Measurements from ENCODE around the gene NUBP2. TPM values are rescaled to one million over a fixed set of nuclear protein-coding genes. Genes with fewer than 3 reads are reported as not detected.

The NUBP2 gene
- total RNA-seq, 1 experiment from 2014 or later, result 123 TPM

DNA sequence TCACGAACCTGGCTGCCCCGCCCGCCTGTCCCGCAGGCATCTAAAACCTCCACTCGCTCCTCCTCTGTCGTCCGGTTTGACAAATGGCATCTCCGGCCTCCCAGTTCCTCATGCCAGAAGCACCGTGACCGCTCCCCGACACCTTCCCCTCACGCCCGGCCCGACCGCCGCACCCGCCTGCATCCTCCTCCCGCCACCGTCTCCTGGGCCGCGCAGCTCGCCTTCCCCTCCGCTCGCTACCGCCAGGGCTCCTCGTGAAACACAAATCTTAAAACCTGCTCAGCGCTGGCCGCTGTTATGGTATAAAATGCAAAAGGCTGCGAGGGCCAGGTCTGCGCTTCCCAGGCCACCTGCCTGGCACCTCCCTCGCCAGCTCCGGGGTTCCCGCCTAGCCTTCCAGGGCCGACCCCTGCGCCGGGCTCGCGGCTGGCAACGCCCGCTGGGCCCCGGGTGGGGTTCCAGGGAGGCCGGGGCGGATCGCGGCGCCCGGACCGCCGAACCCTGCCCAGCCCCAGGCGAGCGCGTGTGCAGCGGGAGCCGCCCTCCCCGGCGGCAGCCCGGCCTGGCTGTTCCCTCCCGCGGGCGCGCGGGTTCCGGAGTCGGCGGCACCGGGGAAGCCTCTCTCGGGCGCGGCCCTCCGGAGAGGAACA, 877 bp upstream of the NUBP2 start:
- no peak for DNase-seq (ENCODE audit: low read depth)

DNA sequence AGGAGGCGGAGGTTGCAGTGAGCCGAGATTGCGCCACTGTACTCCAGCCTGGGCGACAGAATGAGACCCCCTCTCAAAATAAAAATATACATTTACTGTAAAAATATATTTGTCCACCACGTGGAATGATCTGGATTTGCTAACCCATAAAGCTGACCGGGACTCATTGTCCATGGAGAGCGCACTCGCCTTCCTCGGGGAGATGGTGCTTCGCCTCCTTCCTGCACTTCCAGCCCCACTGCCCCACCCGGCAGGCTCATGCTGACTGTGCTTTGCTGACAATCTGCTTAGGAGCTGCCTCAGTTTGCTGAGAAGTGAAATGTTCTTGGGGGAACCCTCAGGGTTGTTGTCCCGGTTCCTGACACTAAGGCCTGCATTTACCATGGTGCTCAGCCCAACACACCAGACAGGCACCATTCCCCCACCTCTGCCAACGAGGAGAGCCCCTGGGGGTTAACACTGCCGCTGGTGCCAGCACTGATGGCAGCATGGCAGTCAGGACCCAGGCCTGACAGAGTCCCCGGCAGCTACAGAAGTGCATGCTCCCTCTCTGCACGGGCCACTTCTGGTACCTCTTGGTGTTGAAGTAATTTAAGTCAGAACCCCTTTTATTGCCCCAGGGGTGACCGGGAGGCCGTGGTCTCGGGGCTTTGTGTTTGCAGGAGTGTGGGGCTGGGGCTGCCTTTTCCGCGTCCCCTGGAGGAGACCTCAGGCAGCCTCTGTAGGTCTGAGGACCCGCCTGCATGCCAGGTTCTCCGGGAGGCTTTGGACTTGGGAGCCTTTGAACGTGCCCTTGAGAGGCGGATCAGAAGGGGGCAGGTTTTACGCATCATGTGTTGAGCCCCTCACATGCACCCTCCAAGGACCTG, 2.5 kb downstream of the NUBP2 start:
- no peak for DNase-seq (ENCODE audit: low read depth)

DNA sequence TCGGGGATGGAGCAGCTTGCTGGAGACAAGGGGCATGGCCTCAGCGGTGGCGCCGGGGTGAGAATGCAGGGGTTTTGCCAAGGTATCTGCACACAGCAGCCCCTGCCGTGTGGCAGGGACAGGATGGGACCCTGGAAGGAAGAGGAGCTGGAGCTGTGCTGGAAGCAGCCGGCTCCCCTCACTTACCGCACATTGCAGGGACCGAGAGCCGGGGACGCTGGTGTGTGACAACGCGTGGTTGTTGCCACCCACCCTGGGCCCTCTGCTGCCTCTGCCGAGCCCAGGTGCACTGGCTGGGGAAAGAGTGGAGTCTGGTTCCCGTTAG, 3.0 kb downstream of the NUBP2 start:
- no peak for DNase-seq (ENCODE audit: low read depth)

DNA sequence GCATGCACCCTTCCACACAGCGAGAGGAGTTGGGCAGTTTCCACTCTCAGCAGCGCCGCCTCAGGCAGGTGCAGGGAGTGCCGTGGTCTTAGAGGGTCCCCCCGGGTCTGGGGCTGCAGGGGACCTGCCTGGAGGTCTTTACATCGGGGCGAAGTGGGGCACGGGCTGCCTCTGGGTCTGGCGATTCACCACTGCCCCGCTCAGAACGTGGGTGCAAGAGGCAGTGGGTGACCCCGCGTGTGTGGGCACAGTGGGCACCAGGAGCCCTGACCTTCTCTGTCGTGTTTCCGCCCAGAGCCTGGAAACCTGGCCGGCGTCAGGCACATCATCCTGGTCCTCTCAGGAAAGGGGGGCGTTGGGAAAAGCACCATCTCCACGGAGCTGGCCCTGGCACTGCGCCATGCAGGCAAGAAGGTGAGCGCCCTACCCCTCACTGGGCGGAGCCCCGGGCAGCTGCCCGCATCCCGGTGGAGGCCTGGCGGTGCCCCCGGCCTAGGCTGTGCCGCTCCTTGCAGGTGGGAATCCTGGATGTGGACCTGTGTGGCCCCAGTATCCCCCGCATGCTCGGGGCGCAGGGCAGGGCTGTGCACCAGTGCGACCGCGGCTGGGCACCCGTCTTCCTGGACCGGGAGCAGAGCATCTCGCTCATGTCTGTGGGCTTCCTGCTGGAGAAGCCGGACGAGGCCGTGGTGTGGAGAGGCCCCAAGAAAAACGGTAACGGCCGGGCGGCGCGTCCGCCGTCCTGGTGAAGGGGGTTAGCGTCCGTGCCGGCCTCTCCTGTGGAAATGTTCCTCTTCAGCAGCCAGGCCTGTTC, 3.7 kb downstream of the NUBP2 start:
- no peak for DNase-seq (ENCODE audit: low read depth)

DNA sequence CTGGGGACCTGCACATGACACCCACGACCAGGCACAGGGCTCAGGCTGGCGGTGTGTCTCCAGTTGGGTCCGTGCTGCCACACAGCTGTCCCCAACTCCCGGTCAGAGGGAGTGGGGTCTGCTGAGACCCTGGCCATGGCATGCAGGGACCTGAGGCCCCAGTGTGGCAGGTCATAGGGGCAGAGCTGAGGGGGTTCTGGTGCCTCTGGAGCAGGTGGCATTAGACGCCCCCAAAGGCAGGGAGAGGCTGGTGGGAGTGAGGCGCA, 4.2 kb downstream of the NUBP2 start:
- DNase-seq (ENCODE audit: low read depth), result no peak

DNA sequence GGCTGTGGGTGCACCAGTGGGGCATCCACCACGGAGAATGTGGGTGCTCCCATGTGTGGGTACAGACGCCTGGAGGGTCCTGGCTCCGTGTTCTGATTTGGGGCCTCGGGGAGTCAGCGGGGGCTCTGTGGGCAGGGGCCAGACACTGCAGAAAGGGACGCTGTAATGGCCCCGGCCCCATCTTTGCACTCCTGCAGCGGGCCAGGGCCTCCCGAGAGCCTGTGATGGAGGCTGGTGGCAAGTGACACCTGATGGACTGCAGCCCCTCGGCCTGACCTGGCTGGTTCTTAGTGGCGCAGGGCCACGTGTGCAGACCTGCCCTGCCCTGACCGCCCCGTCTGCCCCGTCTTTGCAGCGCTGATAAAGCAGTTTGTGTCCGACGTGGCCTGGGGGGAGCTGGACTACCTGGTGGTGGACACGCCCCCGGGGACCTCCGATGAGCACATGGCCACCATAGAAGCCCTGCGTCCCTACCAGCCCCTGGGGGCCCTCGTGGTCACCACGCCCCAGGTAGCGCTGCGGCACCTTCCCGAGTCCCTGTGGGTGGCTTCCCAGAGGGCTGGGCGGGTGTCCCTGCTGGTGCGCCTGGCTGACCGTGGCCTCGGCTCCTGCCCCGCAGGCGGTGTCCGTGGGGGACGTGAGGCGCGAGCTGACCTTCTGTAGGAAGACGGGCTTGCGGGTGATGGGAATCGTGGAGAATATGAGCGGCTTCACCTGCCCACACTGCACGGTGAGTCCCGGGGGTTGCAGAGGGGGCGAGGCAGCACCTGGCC, 4.7 kb downstream of the NUBP2 start:
- DNase-seq (ENCODE audit: low read depth), result no peak

DNA sequence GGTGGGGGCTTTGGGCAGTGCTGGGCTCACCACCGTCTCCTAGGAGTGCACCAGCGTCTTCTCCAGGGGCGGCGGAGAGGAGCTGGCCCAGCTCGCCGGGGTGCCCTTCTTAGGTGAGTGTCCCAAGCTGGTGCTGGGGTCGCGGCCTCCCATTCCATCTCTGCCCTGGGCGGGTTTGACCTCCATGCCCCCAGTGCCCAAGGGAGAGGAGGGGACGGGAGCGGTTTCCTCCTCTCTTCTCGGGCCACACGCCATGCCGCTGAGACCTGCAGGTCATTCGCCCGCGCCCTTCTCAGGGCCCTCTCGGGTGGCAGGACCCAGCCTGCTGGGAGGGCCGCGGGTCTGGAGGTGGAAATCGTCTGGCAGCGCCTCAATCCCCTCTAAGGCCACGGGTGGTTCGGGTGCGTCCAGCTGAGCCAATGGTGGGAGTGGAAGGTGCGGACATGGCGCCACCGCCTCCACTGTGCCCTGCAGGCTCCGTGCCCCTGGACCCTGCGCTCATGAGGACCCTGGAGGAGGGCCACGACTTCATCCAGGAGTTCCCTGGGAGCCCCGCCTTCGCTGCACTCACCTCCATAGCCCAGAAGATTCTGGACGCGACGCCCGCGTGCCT, 5.4 kb downstream of the NUBP2 start:
- no peak for DNase-seq (ENCODE audit: low read depth)

DNA sequence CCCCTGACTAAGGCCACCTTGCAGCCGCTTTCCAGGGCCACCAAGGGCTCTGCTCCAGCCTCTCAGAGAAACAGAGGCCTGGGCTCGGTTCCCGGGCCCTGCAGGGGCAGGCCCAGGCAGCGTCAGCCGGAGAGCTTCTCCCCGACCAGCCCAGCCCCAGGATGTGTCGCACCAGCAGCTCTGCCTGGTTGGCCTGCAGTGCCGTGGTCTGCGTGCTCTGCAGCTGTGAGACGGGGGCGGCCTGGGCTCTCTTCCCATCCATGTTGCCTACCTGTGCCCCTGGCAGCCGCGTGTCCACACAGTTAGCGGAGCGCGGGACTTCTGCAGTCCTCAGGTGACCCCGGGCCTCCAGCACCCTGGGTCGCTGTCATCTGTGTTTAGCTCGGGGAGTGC, 5.9 kb downstream of the NUBP2 start:
- DNase-seq (ENCODE audit: low read depth), result no peak

DNA sequence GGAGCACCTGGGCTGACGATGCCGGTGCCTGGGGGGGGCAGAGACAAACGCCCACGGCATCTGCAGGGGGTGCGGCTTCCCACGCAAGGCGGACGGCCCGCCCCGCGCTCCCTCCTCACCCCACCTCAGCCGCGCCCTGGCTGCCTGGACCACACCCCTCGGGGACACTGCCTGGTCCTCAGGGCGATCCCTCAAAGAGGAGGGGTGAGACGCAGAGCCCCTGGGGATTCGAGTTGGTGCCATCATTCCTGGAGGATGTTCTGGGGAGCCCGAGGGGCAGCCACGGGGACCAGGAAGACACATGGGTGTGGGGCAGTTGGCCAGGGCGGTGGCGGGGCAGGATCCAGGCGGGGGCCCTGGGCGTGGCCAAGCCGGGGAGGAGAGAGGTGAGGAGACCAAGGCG, 6.9 kb downstream of the NUBP2 start:
- no peak for DNase-seq (ENCODE audit: low read depth)

DNA sequence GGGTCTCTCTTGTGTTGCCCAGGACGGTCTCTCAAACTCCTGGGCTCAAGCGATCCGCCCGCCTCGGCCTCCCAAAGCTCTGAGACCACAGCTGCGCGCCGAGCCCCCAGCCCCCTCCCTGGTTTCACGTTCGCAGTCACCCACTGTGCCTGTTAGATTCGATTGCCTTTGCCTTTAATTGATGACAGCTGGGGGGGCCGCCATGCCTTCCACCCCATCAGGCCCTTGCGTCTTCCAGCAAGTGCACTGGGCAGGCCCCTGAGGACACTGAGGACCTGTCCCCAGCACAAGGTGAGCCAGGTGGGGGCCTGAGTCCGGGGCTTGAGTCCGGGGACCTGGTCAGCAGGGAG, 7.5 kb downstream of the NUBP2 start:
- no peak for DNase-seq (ENCODE audit: low read depth)

DNA sequence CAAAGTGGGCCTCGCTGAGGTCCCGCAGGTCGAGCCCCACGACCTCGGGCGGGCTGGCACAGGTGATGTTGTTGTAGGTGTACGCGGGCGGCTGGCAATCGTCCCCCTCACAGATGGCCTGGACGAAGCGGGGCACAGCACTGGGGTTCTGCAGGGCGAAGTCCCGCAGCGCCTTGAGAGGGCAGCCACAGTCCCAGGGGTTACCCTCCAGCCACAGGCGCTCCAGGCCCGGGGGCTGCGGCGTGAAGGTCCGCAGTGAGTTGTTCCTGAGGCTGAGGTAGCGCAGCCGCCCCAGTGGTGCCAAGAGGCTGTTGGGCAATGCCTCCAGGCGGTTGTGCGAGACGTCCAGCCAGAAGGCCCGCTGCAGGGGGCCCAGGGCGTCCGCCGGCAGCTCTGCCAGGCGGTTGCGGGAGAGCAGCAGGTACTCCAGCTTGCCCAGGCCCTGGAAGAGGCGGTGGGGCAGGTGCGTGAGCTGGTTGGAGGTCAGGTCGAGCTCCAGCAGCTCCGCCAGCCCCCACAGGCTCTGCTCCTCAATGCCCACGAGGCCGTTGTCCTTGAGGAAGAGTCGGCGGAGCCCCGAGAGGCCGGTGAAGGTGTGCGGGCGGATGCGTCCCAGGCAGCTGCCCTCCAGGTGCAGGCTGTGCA, 8.0 kb downstream of the NUBP2 start:
- no peak for DNase-seq (ENCODE audit: low read depth)

DNA sequence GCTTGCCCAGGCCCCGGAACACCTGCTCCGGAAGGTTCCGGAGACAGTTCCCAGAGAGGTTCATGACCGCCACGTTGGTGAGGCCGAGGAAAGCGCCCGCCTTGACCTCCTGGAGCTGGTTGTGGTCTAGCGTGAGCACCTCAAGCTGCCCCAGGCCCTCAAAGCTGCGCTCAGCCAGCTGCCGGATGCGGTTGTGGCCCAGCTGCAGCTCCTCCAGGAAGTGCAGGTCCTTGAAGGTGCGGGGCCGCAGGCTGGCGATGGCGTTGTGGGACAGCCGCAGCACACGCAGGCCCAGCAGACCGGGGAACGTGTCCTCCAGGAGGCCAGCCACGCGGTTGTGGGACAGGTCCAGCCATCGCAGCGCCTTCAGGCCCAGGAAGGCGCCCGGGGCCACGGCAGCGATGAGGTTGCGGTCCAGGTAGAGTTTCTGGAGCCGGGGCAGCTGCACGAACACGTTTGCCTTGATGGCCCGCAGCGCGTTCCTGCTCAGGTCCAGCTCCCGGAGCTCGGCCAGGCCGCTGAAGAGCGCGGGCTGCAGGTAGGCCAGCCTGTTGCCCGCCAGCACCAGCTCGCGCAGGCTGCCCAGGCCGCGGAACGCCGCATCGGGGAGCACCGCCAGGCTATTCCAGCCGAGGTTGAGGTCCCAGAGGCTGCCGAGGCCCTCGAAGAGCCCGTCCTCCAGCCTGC, 8.6 kb downstream of the NUBP2 start:
- DNase-seq (ENCODE audit: low read depth), result no peak

DNA sequence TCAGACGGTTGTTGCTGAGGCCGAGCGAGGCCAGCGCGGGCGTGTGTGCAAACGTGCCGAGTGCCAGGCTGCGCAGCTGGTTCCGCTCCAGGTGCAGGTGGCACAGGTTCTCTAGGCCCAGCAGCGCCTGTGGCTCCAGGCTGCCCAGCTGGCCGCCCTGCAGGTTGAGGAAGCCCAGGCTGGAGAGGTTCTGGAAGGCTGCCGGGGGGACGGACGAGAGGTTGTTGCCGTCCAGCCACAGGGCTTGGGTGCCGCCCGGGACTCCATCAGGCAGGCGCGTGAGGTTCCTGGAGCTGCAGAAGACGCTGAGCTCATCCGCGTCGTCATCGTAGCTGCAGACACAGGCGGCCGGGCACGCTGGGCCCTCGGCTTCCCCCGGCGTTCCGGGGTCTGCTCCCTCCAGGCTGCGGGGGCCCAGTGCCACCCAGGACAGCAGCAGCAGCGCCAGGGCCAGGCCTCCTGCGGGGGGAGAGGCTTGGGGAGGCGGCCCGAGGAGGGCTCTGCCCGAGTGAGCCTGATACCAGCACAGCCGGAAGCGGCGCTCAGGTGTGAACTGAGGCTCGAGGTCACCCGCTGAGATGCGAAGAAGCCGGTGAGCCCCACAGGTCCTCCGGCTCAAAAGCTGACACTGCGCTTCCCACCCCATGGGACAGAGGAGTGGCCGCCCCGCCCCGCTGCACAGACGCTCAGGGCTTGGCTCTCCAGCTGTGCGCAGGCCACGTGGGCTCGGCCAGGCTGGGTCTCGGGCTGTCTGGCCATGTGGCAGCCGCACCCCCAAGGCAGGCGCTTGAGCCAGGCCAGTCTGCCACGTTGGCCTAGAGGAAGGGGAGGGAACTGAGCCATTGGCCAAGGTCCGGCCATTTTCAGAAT, 9.4 kb downstream of the NUBP2 start:
- DNase-seq (ENCODE audit: low read depth), result no peak

DNA sequence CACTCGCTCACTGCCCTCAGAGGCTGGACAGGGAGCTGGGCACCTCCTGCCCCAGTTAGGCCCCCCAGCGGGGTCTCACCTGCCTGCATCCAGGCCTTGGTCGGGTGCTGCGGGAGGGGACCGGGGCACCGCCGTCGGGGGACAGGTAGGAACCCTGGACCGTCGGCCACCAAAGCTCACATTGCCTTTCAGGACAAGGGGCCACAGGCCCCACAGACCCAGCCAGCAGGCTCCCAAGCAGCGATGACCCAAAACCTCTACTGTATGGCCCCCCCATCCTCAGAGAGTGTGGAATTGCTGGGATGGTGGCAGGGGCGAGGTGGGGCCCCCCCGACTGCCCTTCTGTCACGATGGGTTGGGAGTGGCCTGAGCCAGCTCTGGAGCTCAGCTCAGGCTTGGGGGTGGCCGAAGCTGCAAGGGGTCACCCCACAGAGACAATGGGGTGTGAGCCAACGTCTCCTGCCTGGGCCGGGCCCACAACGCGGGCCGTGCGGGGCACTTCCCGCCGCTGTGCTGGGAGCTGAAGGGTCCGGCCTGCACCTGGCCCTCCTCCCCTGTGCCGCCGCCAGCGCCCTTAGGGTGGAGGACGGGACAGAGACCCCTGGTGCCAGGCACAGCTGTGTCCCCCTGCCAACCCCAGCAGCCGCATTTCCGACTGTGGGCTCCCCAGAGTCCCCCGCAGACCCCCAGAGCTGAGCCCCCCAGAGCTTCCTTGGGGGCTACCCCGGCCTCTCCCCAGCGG, 10.2 kb downstream of the NUBP2 start:
- no peak for DNase-seq (ENCODE audit: low read depth)

DNA sequence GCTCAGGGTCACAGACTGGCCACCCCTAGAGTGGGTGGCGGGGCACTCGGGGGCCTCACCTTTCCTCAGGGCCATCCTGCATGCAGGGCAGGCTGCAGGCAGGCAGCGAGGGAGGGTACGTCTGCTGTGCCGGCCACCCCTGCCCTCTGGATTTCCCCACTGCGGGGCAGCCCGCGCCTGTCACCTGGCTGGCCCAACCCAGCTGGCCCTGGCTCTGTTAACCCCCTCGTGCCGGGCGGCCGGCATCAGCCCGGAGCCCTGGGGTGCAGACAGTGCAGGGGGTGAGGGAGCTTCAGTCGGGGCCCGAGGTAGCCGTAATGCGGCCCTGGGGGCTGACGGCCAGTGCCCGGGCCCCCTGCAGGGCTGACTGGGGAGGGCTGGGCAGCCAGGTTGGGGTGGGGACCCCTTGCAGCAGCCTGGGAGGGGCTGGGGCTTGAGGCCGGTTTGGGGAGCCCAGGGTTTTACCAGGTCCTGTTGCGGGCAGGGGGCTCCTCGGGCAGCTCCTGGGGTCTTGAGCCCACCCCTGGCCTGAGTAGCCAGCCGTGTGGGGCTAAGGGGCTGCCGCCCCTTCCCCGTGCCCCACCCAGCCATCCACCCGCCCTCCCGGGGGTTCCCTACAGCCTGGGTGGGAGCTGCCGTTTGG, 10.9 kb downstream of the NUBP2 start, which contains the start of gene IGFALS:
Gene IGFALS (minus strand): TSS at position 128 of the 643 bp plus-strand sequence. CDS start 53 bp downstream, at position 75.
- no peak for DNase-seq (ENCODE audit: low read depth)

DNA sequence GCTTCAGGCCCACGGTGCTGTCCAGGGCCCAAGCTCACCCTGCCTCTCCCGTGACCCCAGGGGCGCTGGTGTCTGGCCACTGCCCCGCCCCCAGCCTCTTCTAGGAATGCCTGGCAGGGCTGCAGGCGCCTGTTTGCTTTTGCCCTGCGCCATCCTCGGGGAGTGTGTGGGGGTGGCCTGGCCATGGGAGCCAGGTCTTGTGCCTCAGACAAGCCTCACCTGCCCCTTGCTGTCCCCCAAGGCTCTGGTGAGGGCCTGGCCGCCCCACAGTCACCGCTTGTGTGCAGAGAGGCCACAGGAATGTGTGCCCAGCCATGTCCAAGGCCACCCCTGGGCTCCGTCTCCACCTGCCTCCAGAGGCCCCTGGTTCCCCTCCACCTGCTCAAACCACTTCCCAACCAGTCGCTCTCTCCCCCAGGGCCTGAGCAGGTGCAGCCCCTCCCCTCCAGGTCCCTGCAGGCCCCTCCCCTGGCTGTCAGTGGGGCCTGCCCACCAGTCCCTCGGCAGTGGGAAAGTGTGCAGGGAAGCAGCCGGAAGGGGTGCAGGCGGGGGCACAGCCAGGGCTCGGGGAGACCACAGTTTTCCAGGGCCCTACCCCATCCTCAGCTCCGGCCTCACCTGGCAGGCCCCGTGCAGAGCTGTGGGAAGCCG, 11.6 kb downstream of the NUBP2 start:
- DNase-seq (ENCODE audit: low read depth), result no peak

DNA sequence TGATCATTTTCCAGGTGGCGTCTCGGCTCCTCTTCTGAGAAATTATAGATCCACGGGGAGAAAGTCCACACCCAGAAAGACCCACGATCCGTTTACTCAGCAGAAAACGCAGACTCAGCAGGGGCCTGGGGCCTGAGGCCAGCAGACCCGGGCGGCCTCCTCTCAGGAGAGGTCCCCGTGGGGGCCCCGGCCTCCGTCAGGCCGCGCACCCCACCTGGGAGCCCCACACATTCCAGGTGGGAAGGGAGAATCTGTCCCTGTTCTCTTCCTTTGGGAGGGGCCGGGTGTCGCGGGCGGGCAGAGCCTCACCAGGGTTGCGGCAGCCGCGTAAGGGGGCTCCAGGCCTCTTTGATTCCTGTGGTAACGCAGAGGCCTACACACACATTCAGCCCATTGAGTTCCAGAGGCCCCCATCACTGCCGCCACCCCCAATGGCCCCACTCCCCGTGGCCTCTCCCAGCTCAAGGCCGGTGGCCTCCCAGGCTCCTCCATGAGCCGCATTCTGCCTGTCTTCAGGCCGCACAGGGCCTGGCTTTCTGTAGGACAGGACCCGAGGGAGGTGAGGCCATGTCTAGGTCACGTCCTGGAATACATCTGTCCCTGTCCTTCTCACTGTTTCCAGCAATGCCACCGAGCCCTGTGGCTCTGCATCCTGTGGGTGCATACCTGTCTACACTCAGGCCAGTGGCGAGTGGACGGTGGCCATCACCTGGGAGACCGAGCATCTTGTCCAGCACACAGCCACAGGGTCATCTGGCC, 12.3 kb downstream of the NUBP2 start:
- no peak for DNase-seq (ENCODE audit: low read depth)
